GM10266 (cell line): ENCODE data around the gene ZNF397.
"Not testable (repeated sequence)": the region's sequence is repeated elsewhere in the genome, so short reads cannot be mapped to it uniquely, and the experiment has no call there.

Experiments used
- DNase-seq: peaks from one replicate; pipeline ENCODE4 v3.0.0; 2012; ENCODE audit errors: extremely low spot score
- CTCF ChIP-seq: IDR thresholded peaks from 2 replicates; pipeline ENCODE4 v1.5.1; 2012; ENCODE audit warnings: mild to moderate bottlenecking, low read depth; ENCODE audit not compliant: control insufficient read depth, insufficient read depth; ENCODE audit errors: missing control alignments

ZNF397 gene

DNA sequence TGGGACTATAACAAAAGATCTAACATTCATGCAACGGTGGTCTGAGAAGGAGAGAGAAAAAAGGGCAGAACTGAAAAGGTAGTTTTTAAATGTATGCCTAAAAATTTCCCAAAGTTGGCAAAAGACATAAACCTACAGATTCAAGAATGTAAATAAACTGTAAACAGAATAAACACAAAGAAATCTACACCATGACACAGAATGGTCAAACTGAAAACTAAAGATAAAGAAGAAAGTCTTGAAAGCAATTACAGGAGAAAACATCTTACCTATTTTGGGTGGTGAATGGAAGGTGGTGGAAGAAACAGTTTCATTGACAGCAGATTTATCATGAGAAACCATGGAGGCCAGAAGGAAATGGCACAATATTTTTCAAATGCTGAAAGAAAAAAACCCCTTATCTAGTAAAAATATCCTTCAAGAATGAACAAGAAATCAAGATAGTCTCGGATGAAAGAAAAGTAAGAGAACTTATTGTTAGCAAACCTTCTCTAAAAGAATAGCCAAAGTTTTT, 35.6 kb upstream of the ZNF397 start:
- TF ChIP-seq CTCF, result no peak
- DNase-seq, result no peak

- not testable (repeated sequence) for DNase-seq
Measured at GRCh38 chr18:35205746-35206458, 34.9 kb upstream of the ZNF397 start.

- TF ChIP-seq CTCF, result no peak
- DNase-seq, result no peak
Measured at GRCh38 chr18:35215026-35215425, 25.8 kb upstream of the ZNF397 start.

GRCh38 chr18:35216611-35217010, 24.2 kb upstream of the ZNF397 start:
- not testable (repeated sequence) for DNase-seq

GRCh38 chr18:35219331-35219730, 21.5 kb upstream of the ZNF397 start:
- DNase-seq, result not testable (repeated sequence)

DNA sequence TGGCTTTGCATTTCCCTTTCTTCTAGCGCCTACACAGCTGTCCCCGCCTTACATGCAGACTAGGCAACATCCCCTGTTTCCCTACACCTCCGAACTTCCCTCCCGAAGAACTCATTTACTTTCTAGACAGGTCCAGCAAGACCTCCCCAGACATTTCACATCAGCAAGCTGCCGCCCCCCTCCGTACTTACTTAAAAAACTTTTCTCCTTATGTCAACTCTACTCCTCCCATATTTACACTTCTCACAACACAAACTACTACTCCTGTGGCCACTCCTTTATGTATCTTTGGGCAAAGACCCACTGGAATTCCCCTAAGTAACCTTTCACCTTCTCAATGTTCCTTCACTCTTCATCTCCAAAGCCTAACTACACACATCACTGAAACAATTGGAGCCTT, 20.4 kb upstream of the ZNF397 start:
- no peak for DNase-seq
- no peak for TF ChIP-seq CTCF

DNA sequence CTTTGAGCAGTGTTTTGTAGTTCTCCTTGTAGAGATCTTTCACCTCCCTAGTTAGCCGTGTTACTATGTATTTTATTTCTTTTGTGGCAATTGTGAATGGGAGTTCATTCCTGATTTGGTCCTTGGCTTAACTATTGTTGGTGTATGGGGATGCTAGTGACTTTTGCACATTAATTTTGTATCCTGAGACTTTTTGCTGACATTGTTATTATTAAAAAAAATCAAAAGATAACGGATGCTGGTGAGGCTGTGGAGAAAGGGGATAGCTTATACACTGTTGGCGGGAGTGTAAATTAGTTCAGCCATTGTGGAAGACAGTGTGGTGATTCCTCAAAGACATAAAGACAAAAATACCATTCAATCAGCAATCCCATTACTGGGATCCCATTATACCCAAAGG, 17.0 kb upstream of the ZNF397 start:
- no peak for DNase-seq
- no peak for TF ChIP-seq CTCF

DNA sequence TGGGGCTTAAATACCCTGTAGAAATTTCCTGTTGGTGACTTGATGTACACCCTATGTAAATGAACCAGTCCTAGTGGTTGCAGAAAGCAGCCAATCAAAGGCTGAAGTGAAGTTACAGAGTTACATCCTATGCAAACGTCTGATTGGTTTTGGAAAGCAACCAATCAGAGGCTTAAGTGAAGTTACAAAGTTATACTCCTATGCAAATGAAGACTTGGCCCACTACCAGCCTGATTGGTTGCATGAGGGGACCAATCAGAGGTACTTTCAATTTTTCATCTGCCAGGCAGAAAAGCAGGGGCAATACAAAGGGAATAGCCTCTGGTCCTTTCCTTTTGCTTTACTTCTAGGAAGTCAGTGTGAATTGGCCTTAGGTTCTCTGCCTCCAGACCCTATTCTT, 13.6 kb upstream of the ZNF397 start:
- no peak for TF ChIP-seq CTCF
- DNase-seq, result no peak

- peak; percentile 65 for DNase-seq
- TF ChIP-seq CTCF, result peak; percentile 94
Measured at GRCh38 chr18:35231052-35231451, 9.8 kb upstream of the ZNF397 start.
